H54 (cell line): Measurements from ENCODE around the gene RAB8A.

Experiments used
- DNase-seq: peaks from one replicate; pipeline ENCODE4 v3.0.0; 2011; ENCODE audit warnings: low spot score, mixed read lengths; ENCODE audit not compliant: insufficient read length
- FAIRE-seq: peaks from 3 replicates; lab custom pipeline; 2011; peaks lifted over from hg19 to GRCh38; lab: Jason Lieb, UNC
- POLR2A ChIP-seq: IDR thresholded peaks from 2 replicates; pipeline ENCODE4 v1.6.1; 2011; ENCODE audit warnings: low read depth, mild to moderate bottlenecking, low read length

RAB8A gene

GRCh38 chr19:16180611-16181010 lies 68.9 kb downstream of the RAB8A start:
- TF ChIP-seq POLR2A = no peak
- DNase-seq (no peak), FAIRE-seq (no peak)
